ENCODE results near the gene RGS17.
A peak's percentile ranks its signal among the peaks of the same experiment; 100 is the strongest.

The RGS17 gene

GRCh38 chr6:153106021-153106420 lies 25.1 kb downstream of the RGS17 start:
- ChIA-PET POLR2A (no interaction called here), CTCF (no interaction called here)
- H3K4me3 ChIP-seq (ENCODE audit: control insufficient read depth in 1 of 7, extremely low read depth in 1 of 7, insufficient read depth in 4 of 7, low read depth in 2 of 7, low read length in 6 of 7), result no peak overlapping the region
- H3K36me3 ChIP-seq (ENCODE audit: control insufficient read depth in 4 of 4, insufficient read depth in 4 of 4, low read length in 3 of 4), result no peaks in the 10 kb centered on the region
- no peaks in the 10 kb centered on the region for H3K4me1 ChIP-seq (ENCODE audit: control extremely low read depth in 1 of 4, control insufficient read depth in 4 of 4, insufficient read depth in 4 of 4, low read length in 3 of 4)
- no peak for DNase-seq
- H3K27ac ChIP-seq (ENCODE audit: insufficient read depth in 1 of 2, low read depth in 1 of 2, low read length in 2 of 2, poor library complexity in 1 of 2, severe bottlenecking in 2 of 2), result no peak overlapping the region
- H3K9me3 ChIP-seq (ENCODE audit: control extremely low read depth in 1 of 5, control insufficient read depth in 4 of 5, insufficient read depth in 2 of 5, low read depth in 1 of 5, low read length in 4 of 5), result peaks cover 0 to 2% (median 0%) of the 10 kb centered on the region in 5 experiments
- H3K27me3 ChIP-seq (replicated peaks in 2 of 5; ENCODE audit: control insufficient read depth in 4 of 5, insufficient read depth in 5 of 5, low read length in 4 of 5), result peaks cover 0 to 3% (median 0%) of the 10 kb centered on the region in 5 experiments
- 86% methylated on average over 5 of the region's 5 CpGs for WGBS (ENCODE audit: insufficient coverage)

GRCh38 chr6:153104220-153104619 lies 26.9 kb downstream of the RGS17 start:
- H3K4me3 ChIP-seq (ENCODE audit: control insufficient read depth in 1 of 7, extremely low read depth in 1 of 7, insufficient read depth in 4 of 7, low read depth in 2 of 7, low read length in 6 of 7), result no peak overlapping the region

GRCh38 chr6:153103319-153103655 lies 27.8 kb downstream of the RGS17 start:
- WGBS (ENCODE audit: insufficient coverage), result 86% methylated on average over 1 of the region's 6 CpGs

More at GRCh38 chr6:153104220-153104619, 26.9 kb downstream of the RGS17 start:
- H3K9me3 ChIP-seq (ENCODE audit: control extremely low read depth in 1 of 5, control insufficient read depth in 4 of 5, insufficient read depth in 2 of 5, low read depth in 1 of 5, low read length in 4 of 5), result no peaks in the 10 kb centered on the region
- ChIA-PET POLR2A (interaction anchor here (0.5 kb wide), 1 partner anchor 1454 kb away, joined by 4 read pairs; no protein-coding TSS in a partner anchor), CTCF (no interaction called here)
- no peaks in the 10 kb centered on the region for H3K36me3 ChIP-seq (ENCODE audit: control insufficient read depth in 4 of 4, insufficient read depth in 4 of 4, low read length in 3 of 4)
- H3K4me1 ChIP-seq (ENCODE audit: control extremely low read depth in 1 of 4, control insufficient read depth in 4 of 4, insufficient read depth in 4 of 4, low read length in 3 of 4), result no peaks in the 10 kb centered on the region
- WGBS (ENCODE audit: insufficient coverage), result 80% methylated on average over 1 of the region's 4 CpGs
- DNase-seq, result no peak
- no peak overlapping the region for H3K27ac ChIP-seq (ENCODE audit: insufficient read depth in 1 of 2, low read depth in 1 of 2, low read length in 2 of 2, poor library complexity in 1 of 2, severe bottlenecking in 2 of 2)
- H3K27me3 ChIP-seq (replicated peaks in 2 of 5; ENCODE audit: control insufficient read depth in 4 of 5, insufficient read depth in 5 of 5, low read length in 4 of 5), result peaks cover 0 to 3% (median 0%) of the 10 kb centered on the region in 5 experiments

GRCh38 chr6:153102605-153103318 lies 28.3 kb downstream of the RGS17 start:
- no CpG with 5 or more reads among the region's 2 CpGs for WGBS (ENCODE audit: insufficient coverage)
- no peaks in the 10 kb centered on the region for H3K9me3 ChIP-seq (ENCODE audit: control extremely low read depth in 1 of 5, control insufficient read depth in 4 of 5, insufficient read depth in 2 of 5, low read depth in 1 of 5, low read length in 4 of 5)
- H3K4me1 ChIP-seq (ENCODE audit: control extremely low read depth in 1 of 4, control insufficient read depth in 4 of 4, insufficient read depth in 4 of 4, low read length in 3 of 4), result no peaks in the 10 kb centered on the region
- no peak for DNase-seq
- ChIA-PET POLR2A (no interaction called here), CTCF (no interaction called here)
- no peak overlapping the region for H3K27ac ChIP-seq (ENCODE audit: insufficient read depth in 1 of 2, low read depth in 1 of 2, low read length in 2 of 2, poor library complexity in 1 of 2, severe bottlenecking in 2 of 2)
- H3K4me3 ChIP-seq (ENCODE audit: control insufficient read depth in 1 of 7, extremely low read depth in 1 of 7, insufficient read depth in 4 of 7, low read depth in 2 of 7, low read length in 6 of 7), result no peak overlapping the region
- peaks cover 0 to 3% (median 0%) of the 10 kb centered on the region in 5 experiments for H3K27me3 ChIP-seq (replicated peaks in 2 of 5; ENCODE audit: control insufficient read depth in 4 of 5, insufficient read depth in 5 of 5, low read length in 4 of 5)
- H3K36me3 ChIP-seq (ENCODE audit: control insufficient read depth in 4 of 4, insufficient read depth in 4 of 4, low read length in 3 of 4), result no peaks in the 10 kb centered on the region

More at GRCh38 chr6:153103319-153103655, 27.8 kb downstream of the RGS17 start:
- no peaks in the 10 kb centered on the region for H3K36me3 ChIP-seq (ENCODE audit: control insufficient read depth in 4 of 4, insufficient read depth in 4 of 4, low read length in 3 of 4)
- DNase-seq, result no peak
- ChIA-PET POLR2A (no interaction called here), CTCF (no interaction called here)
- no peak overlapping the region for H3K27ac ChIP-seq (ENCODE audit: insufficient read depth in 1 of 2, low read depth in 1 of 2, low read length in 2 of 2, poor library complexity in 1 of 2, severe bottlenecking in 2 of 2)
- no peaks in the 10 kb centered on the region for H3K9me3 ChIP-seq (ENCODE audit: control extremely low read depth in 1 of 5, control insufficient read depth in 4 of 5, insufficient read depth in 2 of 5, low read depth in 1 of 5, low read length in 4 of 5)
- no peak overlapping the region for H3K4me3 ChIP-seq (ENCODE audit: control insufficient read depth in 1 of 7, extremely low read depth in 1 of 7, insufficient read depth in 4 of 7, low read depth in 2 of 7, low read length in 6 of 7)
- H3K4me1 ChIP-seq (ENCODE audit: control extremely low read depth in 1 of 4, control insufficient read depth in 4 of 4, insufficient read depth in 4 of 4, low read length in 3 of 4), result no peaks in the 10 kb centered on the region
- peaks cover 0 to 3% (median 0%) of the 10 kb centered on the region in 5 experiments for H3K27me3 ChIP-seq (replicated peaks in 2 of 5; ENCODE audit: control insufficient read depth in 4 of 5, insufficient read depth in 5 of 5, low read length in 4 of 5)

GRCh38 chr6:153101461-153101860 lies 29.6 kb downstream of the RGS17 start:
- Histone ChIP-seq H3K4me1 (ENCODE audit: control extremely low read depth in 1 of 4, control insufficient read depth in 4 of 4, insufficient read depth in 4 of 4, low read length in 3 of 4) (no peaks in the 10 kb centered on the region), H3K27me3 (replicated peaks in 2 of 5; ENCODE audit: control insufficient read depth in 4 of 5, insufficient read depth in 5 of 5, low read length in 4 of 5) (peaks cover 0 to 3% (median 0%) of the 10 kb centered on the region in 5 experiments), H3K9me3 (ENCODE audit: control extremely low read depth in 1 of 5, control insufficient read depth in 4 of 5, insufficient read depth in 2 of 5, low read depth in 1 of 5, low read length in 4 of 5) (no peaks in the 10 kb centered on the region), H3K4me3 (ENCODE audit: control insufficient read depth in 1 of 7, extremely low read depth in 1 of 7, insufficient read depth in 4 of 7, low read depth in 2 of 7, low read length in 6 of 7) (no peak overlapping the region), H3K36me3 (ENCODE audit: control insufficient read depth in 4 of 4, insufficient read depth in 4 of 4, low read length in 3 of 4) (no peaks in the 10 kb centered on the region), H3K27ac (ENCODE audit: insufficient read depth in 1 of 2, low read depth in 1 of 2, low read length in 2 of 2, poor library complexity in 1 of 2, severe bottlenecking in 2 of 2) (no peak overlapping the region)
- POLR2A ChIA-PET, result no interaction called here
- peak in 2 of 3 donors; percentile 28 to 46 for DNase-seq
- CTCF ChIA-PET, result no interaction called here
- 100% methylated on average over 2 of the region's 5 CpGs for WGBS (ENCODE audit: insufficient coverage)

- CTCF ChIA-PET, result interaction anchor here (1.1 kb wide), 1 partner anchor 10 kb away, joined by 3 read pairs; no protein-coding TSS in a partner anchor
- WGBS (ENCODE audit: insufficient coverage), result 100% methylated on average over 1 of the region's 3 CpGs
- no peak overlapping the region for H3K27ac ChIP-seq (ENCODE audit: insufficient read depth in 1 of 2, low read depth in 1 of 2, low read length in 2 of 2, poor library complexity in 1 of 2, severe bottlenecking in 2 of 2)
Observed at GRCh38 chr6:153099636-153100035, 31.4 kb downstream of the RGS17 start.

GRCh38 chr6:153096792-153097191 lies 34.3 kb downstream of the RGS17 start:
- no peaks in the 10 kb centered on the region for H3K27me3 ChIP-seq (replicated peaks in 2 of 5; ENCODE audit: control insufficient read depth in 4 of 5, insufficient read depth in 5 of 5, low read length in 4 of 5)
- no peaks in the 10 kb centered on the region for H3K9me3 ChIP-seq (ENCODE audit: control extremely low read depth in 1 of 5, control insufficient read depth in 4 of 5, insufficient read depth in 2 of 5, low read depth in 1 of 5, low read length in 4 of 5)
- 60% methylated on average over 1 of the region's 1 CpG for WGBS (ENCODE audit: insufficient coverage)
- ChIA-PET CTCF (no interaction called here), POLR2A (no interaction called here)
- H3K36me3 ChIP-seq (ENCODE audit: control insufficient read depth in 4 of 4, insufficient read depth in 4 of 4, low read length in 3 of 4), result no peaks in the 10 kb centered on the region
- H3K27ac ChIP-seq (ENCODE audit: insufficient read depth in 1 of 2, low read depth in 1 of 2, low read length in 2 of 2, poor library complexity in 1 of 2, severe bottlenecking in 2 of 2), result no peak overlapping the region
- no peaks in the 10 kb centered on the region for H3K4me1 ChIP-seq (ENCODE audit: control extremely low read depth in 1 of 4, control insufficient read depth in 4 of 4, insufficient read depth in 4 of 4, low read length in 3 of 4)
- no peak overlapping the region for H3K4me3 ChIP-seq (ENCODE audit: control insufficient read depth in 1 of 7, extremely low read depth in 1 of 7, insufficient read depth in 4 of 7, low read depth in 2 of 7, low read length in 6 of 7)
- no peak for DNase-seq

More at GRCh38 chr6:153099636-153100035, 31.4 kb downstream of the RGS17 start:
- Histone ChIP-seq H3K27me3 (replicated peaks in 2 of 5; ENCODE audit: control insufficient read depth in 4 of 5, insufficient read depth in 5 of 5, low read length in 4 of 5) (no peaks in the 10 kb centered on the region), H3K9me3 (ENCODE audit: control extremely low read depth in 1 of 5, control insufficient read depth in 4 of 5, insufficient read depth in 2 of 5, low read depth in 1 of 5, low read length in 4 of 5) (no peaks in the 10 kb centered on the region), H3K4me1 (ENCODE audit: control extremely low read depth in 1 of 4, control insufficient read depth in 4 of 4, insufficient read depth in 4 of 4, low read length in 3 of 4) (no peaks in the 10 kb centered on the region), H3K36me3 (ENCODE audit: control insufficient read depth in 4 of 4, insufficient read depth in 4 of 4, low read length in 3 of 4) (no peaks in the 10 kb centered on the region), H3K4me3 (ENCODE audit: control insufficient read depth in 1 of 7, extremely low read depth in 1 of 7, insufficient read depth in 4 of 7, low read depth in 2 of 7, low read length in 6 of 7) (no peak overlapping the region)
- no peak for DNase-seq
- POLR2A ChIA-PET, result no interaction called here
